Ecto neural progenitor cell (in vitro differentiated cells): ENCODE results near the gene ATF6.

Experiments
- DNase-seq: peaks from one replicate; pipeline ENCODE4 v3.0.0-alpha.2; 2018; ENCODE audit warnings: low spot score

The ATF6 gene

GRCh38 chr1:162003061-162003829, 237.1 kb downstream of the ATF6 start:
- no peak for DNase-seq

DNA sequence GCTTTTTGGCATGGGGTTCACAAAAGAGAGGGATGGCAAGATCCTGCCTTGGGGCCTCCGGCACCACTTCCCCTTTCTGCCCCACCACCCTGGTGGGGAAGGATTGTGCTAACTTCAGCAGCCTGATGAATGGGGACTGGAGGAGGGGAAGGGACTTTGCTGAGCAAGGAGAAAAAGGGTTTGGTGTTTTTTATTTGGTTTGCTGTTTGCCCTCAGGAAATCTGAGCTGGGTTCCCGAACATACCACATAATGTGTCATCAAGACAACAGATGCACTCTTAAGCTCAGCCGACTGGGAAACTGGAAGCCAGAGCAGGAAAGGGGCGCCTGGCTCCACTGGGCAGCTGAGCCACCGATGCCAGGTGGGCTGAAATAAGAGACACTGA, 237.7 kb downstream of the ATF6 start:
- DNase-seq = no peak

GRCh38 chr1:162004441-162004950, 238.4 kb downstream of the ATF6 start:
- no peak for DNase-seq

- no peak for DNase-seq
Observed at GRCh38 chr1:162006081-162006480, 240.0 kb downstream of the ATF6 start.

DNA sequence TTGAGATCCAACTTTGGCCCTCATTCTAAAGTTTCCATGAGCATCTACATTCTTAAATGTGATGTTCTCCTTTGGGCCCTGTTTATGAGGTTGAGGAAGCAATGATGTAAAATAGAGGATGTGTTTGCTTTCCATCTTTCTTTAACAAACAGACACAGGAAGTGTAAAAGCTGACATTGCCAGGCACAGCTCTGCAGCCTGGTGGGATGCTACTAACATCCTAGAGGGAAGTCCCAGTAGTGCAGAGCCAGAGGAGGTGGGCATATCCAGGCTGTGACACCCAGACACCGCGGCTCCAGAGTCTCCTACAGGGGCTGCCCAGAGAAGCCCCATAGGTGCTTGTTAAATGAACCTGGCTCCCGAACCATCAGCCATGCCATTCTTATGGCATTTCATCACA, 241.3 kb downstream of the ATF6 start:
- DNase-seq = no peak

GRCh38 chr1:162008799-162009198, 242.7 kb downstream of the ATF6 start:
- no peak for DNase-seq

DNA sequence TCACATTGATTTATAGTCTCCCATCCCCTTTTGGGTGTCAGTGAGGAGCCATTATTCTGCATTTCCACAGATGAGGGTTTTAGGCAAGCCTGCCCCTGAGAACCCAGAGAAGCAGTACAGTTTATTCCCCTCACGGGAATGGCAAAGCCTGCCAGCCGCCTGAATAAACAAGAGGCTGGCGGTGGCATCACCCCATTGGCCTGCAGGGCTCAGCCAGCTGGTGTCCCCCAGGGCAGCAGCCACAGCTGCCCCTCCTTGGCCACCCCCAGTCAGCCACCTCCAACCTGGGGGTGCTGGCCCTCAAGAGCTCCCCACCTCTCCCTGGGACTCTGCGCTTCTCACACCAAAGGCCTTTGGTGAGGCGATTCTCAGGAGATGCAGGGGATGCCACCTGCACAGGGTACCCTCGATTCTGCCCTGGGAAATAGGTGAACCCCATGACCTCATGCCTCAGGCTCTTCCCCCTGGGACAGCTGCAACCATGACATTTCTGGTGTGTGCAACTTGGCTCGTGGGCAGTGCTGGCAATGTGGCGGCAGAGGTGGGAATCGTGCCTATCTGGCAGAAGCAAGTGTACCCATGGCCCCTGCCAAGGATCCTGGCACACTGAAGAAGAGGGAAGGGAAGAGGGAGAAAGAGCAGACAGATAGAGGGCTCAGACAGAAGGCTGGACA, 243.5 kb downstream of the ATF6 start:
- DNase-seq = no peak

- no peak for DNase-seq
Observed at GRCh38 chr1:162010175-162010506, 244.0 kb downstream of the ATF6 start.

DNA sequence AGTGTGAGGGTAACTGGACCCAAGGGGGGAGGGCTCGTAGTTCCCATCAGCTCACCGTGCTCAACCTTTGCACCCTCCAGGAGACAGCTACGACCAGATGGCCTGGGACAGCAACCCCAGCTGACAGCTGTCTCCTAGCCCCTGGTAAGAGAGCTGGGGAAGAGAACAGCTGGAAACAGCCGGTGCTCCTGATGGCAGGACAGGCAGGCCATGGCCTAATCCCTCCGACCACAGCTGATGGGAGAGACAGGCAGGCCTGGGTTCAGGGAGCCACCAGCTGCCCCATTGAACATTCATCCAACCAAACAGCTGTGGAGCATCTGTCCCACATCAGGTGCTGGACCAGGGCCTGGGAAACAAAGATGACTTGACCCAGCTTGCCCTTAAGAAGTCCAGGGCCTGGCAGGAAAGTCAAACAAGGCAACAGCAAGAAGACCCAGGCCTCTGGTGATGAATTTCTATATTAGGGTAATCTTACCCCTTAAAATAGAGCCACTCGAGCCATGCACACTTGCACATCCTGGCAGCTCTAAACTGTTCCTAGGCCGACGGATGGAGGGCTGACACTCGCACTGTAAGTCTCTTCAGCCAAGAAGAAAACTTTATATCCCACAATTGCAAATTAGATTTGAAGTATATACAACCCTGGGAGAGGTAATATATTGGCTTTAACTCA, 245.4 kb downstream of the ATF6 start:
- no peak for DNase-seq

DNA sequence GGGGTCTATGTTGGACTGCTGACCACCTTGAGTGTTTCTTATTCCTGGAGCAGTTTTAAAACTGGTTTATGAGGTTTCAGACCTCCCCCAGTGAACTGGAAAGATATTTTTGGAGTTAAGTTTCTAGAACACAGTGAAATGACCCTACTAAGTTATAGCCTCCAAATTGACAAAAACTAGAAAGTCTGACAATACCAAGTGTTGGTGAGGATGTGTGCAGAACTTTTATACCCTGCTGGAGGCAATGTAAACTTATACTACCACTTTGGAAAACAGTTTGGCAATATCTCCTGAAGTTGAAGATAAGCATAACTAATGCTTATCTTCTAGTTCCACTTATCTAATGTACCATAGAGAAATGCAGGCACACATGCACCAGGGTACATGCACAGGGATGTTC, 247.2 kb downstream of the ATF6 start:
- no peak for DNase-seq
